ENCODE data around the gene STXBP3. TPM values are rescaled to one million over a fixed set of nuclear protein-coding genes. Genes with fewer than 3 reads are reported as not detected.

The STXBP3 gene
- polyA plus RNA-seq, 3 donors = 32.3 to 56.2 (median 48.3) TPM

GRCh38 chr1:108843390-108844137 lies 97.1 kb downstream of the STXBP3 start:
- H2AFZ ChIP-seq (ENCODE audit: insufficient read depth, low read depth, low read length, poor library complexity, severe bottlenecking) = peak overlapping the region; percentile 27
- H3K27me3 ChIP-seq (ENCODE audit: control insufficient read depth in 2 of 2, insufficient read depth in 2 of 2, low read length in 2 of 2) = no peaks in the 10 kb centered on the region
- H3K4me1 Mint-ChIP-seq = peaks cover 7% of the 10 kb centered on the region
- no peak overlapping the region for H3K27ac ChIP-seq (ENCODE audit: low read depth in 1 of 2, low read length in 2 of 2)
- no peaks in the 10 kb centered on the region for H4K20me1 ChIP-seq (ENCODE audit: insufficient read depth, low read length)
- no peak overlapping the region for H3K4me2 ChIP-seq (replicated peaks; ENCODE audit: extremely low read depth, low read length, poor library complexity, severe bottlenecking)
- DNase-seq = no peak
- H3K4me3 ChIP-seq (replicated peaks in 1 of 3; ENCODE audit: low read depth in 2 of 3, low read length in 3 of 3) = no peak overlapping the region
- no peaks in the 10 kb centered on the region for H3K9me3 ChIP-seq (replicated peaks in 1 of 2; ENCODE audit: control insufficient read depth in 1 of 2, insufficient read depth in 1 of 2, low read length in 2 of 2)
- TF ChIP-seq CTCF (IDR thresholded peaks at IDR 0.05) = no peak
- H3K9ac ChIP-seq (ENCODE audit: insufficient read depth, low read length, poor library complexity, severe bottlenecking) = no peak overlapping the region
- H3K27me3 Mint-ChIP-seq (ENCODE audit: low read depth in 3 of 3) = peaks cover 0 to 6% (median 4%) of the 10 kb centered on the region in 3 donors
- H3K79me2 ChIP-seq (ENCODE audit: insufficient read depth, low read length) = no peaks in the 10 kb centered on the region
- H3K36me3 ChIP-seq (replicated peaks in 1 of 2; ENCODE audit: control insufficient read depth in 1 of 2, insufficient read depth in 2 of 2, low read length in 2 of 2) = no peaks in the 10 kb centered on the region
- no peak overlapping the region for H3K4me3 Mint-ChIP-seq
- peaks cover 0 to 4% (median 0%) of the 10 kb centered on the region in 7 donors for H3K9me3 Mint-ChIP-seq
- intact Hi-C loops (cut with micrococcal nuclease) = no loop called here
- H3K4me1 ChIP-seq (ENCODE audit: control insufficient read depth in 1 of 2, insufficient read depth in 2 of 2, low read length in 2 of 2) = no peaks in the 10 kb centered on the region
- no peak overlapping the region for H3K27ac Mint-ChIP-seq
- 100% methylated on average over 1 of the region's 3 CpGs for WGBS (ENCODE audit: insufficient coverage)
- no peaks in the 10 kb centered on the region for H3K36me3 Mint-ChIP-seq

GRCh38 chr1:108845446-108845845 lies 99.0 kb downstream of the STXBP3 start:
- Histone ChIP-seq H2AFZ (ENCODE audit: insufficient read depth, low read depth, low read length, poor library complexity, severe bottlenecking) (no peak overlapping the region), H3K27me3 (ENCODE audit: control insufficient read depth in 2 of 2, insufficient read depth in 2 of 2, low read length in 2 of 2) (no peaks in the 10 kb centered on the region), H3K9me3 (replicated peaks in 1 of 2; ENCODE audit: control insufficient read depth in 1 of 2, insufficient read depth in 1 of 2, low read length in 2 of 2) (no peaks in the 10 kb centered on the region), H3K9ac (ENCODE audit: insufficient read depth, low read length, poor library complexity, severe bottlenecking) (no peak overlapping the region), H3K4me3 (replicated peaks in 1 of 3; ENCODE audit: low read depth in 2 of 3, low read length in 3 of 3) (no peak overlapping the region), H3K4me2 (replicated peaks; ENCODE audit: extremely low read depth, low read length, poor library complexity, severe bottlenecking) (no peak overlapping the region), H3K27ac (ENCODE audit: low read depth in 1 of 2, low read length in 2 of 2) (no peak overlapping the region), H3K79me2 (ENCODE audit: insufficient read depth, low read length) (no peaks in the 10 kb centered on the region), H3K36me3 (replicated peaks in 1 of 2; ENCODE audit: control insufficient read depth in 1 of 2, insufficient read depth in 2 of 2, low read length in 2 of 2) (no peaks in the 10 kb centered on the region), H3K4me1 (ENCODE audit: control insufficient read depth in 1 of 2, insufficient read depth in 2 of 2, low read length in 2 of 2) (no peaks in the 10 kb centered on the region), H4K20me1 (ENCODE audit: insufficient read depth, low read length) (no peaks in the 10 kb centered on the region)
- H3K9me3 Mint-ChIP-seq = no peaks in the 10 kb centered on the region
- intact Hi-C loops (cut with micrococcal nuclease) = no loop called here
- 95% methylated on average over 4 of the region's 4 CpGs for WGBS (ENCODE audit: insufficient coverage)
- peaks cover 9% of the 10 kb centered on the region for H3K4me1 Mint-ChIP-seq
- TF ChIP-seq CTCF (IDR thresholded peaks at IDR 0.05) = no peak
- DNase-seq = no peak
- peaks cover 0 to 4% (median 0%) of the 10 kb centered on the region in 3 donors for H3K27me3 Mint-ChIP-seq (ENCODE audit: low read depth in 3 of 3)
- H3K36me3 Mint-ChIP-seq = no peaks in the 10 kb centered on the region
- H3K27ac Mint-ChIP-seq = peak overlapping the region in 1 of 7 donors; percentile 76
- H3K4me3 Mint-ChIP-seq = no peak overlapping the region
